GM12873 (cell line): ENCODE data around the gene DDX31.

ENCODE experiments used
- CTCF ChIP-seq: IDR thresholded peaks from 2 replicates; pipeline ENCODE4 v1.5.1; 2012; ENCODE audit warnings: low read depth, mild to moderate bottlenecking, moderate library complexity, low read length, control low read depth; ENCODE audit not compliant: insufficient read depth; ENCODE audit errors: missing control alignments

The DDX31 gene

DNA sequence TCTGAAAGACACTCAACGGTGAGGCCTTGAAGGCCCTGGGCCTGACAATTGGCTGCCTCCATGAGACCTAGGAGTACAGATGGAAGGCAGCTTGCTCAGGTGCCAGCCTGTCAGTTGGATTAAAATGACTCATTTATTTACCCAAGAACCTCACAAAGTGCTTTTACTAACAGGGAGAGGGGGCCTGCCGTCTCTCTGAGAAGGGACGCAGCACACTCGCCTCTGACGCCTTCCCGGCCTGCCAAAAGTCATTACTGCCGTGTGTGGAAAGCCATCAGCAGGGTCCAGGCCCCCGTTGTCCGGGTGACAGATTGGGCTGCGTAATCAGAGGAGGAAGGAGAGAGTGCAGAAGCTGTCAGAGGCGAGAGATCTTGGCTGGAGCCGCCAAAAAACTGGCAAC is 32.4 kb downstream of the DDX31 start:
- no peak for TF ChIP-seq CTCF

DNA sequence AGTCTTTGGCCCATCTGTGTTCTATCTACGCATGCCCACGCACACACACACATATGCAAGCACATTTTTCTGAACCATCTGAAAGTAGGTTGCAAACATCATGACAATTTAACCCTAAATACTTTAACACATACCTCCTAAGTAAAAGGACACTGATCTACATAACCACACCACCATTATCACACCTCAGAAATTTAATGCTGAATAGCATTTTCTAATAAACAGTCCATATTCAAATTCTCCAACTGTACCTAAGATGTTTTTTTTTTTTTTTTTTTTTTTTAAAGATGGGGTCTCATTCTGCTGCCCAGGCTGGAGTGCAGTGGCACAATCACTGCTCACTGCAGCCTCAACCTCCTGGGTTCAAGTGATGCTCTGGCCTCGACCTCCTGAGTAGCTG is 35.5 kb downstream of the DDX31 start:
- no peak for TF ChIP-seq CTCF

DNA sequence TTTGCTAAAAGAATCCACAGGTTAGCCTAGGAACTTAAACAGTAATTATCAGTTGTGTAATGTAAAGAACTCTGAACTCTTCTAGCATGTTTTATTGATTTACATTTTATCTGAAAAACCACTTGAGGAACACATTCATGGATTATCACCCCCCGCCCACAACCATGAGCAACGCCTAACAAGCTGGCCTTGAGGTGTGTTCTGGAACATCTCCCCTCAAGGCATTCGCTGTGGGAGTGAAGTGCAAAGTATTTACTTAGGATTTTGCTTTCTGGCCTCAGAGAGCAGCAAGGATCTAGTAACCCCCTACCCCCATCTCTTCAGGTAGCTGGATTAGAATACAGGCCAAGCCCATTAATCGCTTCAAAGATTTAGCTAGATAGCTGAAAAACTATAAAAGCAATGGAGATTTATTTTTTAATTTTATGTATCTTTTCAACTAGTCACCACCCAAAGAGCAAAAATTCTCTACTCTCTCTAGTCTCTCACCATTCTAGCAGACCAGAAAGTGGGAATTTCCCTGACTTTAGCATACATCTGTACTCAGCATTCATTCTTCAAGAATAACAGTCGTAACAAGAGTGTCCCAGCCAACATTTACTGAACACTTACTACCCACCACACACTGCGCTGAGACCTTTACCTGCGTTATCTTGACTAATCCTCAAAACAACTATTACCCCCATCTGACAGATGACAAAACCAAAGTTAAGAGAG is 37.2 kb downstream of the DDX31 start:
- no peak for TF ChIP-seq CTCF

DNA sequence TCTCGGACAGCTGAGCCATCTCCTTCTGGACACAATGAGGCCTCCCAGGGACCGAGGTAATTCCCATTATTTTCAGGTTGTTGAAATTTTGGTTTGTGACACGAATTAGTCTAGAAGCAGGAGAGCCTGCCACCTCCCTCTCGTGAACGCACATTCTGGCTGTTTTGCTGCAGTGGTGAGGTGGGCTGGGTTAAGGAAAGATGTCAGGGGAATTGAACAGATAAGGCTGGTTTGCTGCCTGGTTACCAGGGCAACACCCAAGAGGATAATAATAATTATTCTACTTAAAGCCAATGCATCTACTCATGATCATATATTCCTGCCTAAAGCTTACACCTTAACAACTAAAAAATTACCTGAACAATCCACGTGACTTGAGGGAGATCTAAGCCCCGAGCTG is 38.1 kb downstream of the DDX31 start:
- no peak for TF ChIP-seq CTCF

GRCh38 chr9:132631280-132631679 is 38.5 kb downstream of the DDX31 start:
- no peak for TF ChIP-seq CTCF

DNA sequence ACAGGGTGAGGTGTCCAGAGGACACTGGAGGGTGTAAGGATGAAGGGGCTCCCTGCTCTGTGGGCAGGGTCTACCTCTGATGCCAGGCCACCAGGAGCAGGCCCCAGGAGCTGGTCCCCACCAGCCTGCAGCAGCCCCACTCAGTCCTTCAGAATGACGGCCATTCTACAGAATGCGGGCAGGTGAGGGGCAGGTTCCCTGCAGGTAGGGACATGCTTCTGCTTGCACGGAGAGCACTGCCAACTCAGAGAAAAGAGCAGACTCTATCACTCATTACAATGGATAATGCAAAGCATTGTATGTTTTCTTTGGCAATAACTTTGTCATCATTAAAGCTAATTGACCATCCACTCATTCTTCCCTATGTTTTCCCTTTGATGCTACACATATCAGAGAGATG is 39.0 kb downstream of the DDX31 start:
- TF ChIP-seq CTCF: no peak

- TF ChIP-seq CTCF: no peak
Observed at GRCh38 chr9:132630116-132630515, 39.7 kb downstream of the DDX31 start.

DNA sequence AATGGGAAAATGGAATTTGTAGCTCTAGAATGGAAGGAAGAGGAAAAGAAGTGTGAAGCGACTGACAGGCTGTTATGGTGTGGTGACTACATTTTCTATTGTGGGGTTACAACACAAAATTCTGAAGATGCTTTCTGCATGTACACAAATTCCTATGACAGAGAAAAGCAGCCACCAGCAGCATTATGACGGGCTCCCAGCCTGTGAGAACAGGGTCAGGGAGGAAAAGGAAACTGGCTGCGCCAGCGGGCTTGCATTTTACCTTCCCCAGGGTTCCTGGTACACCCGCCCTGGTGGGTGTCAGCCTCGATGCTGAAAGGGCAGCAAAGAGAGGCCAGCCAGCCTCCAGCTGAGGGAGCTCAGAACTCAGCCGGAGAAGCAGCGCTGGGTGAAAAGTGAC is 41.0 kb downstream of the DDX31 start:
- no peak for TF ChIP-seq CTCF
